Natural killer cell (primary cell): ENCODE measurements around the gene PMM1. TPM values are rescaled to one million over a fixed set of nuclear protein-coding genes. Genes with fewer than 3 reads are reported as not detected.

ENCODE experiments used
- ATAC-seq, 3 donors: fragments of 150-1000 bp in 2 of 3; fragments of 200-7000 bp in 1 of 3; cut with Tn5 transposase; 1 replicate in 1 of 3; 2 replicates in 2 of 3; pipeline ENCODE4 v1.10.0; 2021; ENCODE audit warnings: mild to moderate bottlenecking in 2 of 3, moderate library complexity in 2 of 3
- DNase-seq, 2 donors: peaks; one replicate each; pipeline versions ENCODE4 v3.0.0 to v3.0.0-alpha.2; 2013 to 2021; ENCODE audit warnings: mixed read lengths in 1 of 2
- H3K27ac ChIP-seq: one replicate; pipeline ENCODE4 v1.5.1; 2013; ENCODE audit warnings: mild to moderate bottlenecking, low read length
- H3K27me3 ChIP-seq: one replicate; pipeline ENCODE4 v1.6.1; 2013; ENCODE audit warnings: low read length; ENCODE audit not compliant: control insufficient read depth, insufficient read depth
- H3K36me3 ChIP-seq: one replicate; pipeline ENCODE4 v1.6.1; 2013; ENCODE audit warnings: low read length; ENCODE audit not compliant: control insufficient read depth, insufficient read depth
- H3K4me1 ChIP-seq: one replicate; pipeline ENCODE4 v1.6.1; 2013; ENCODE audit warnings: low read length; ENCODE audit not compliant: control insufficient read depth, insufficient read depth
- H3K4me3 ChIP-seq: one replicate; pipeline ENCODE4 v1.5.1; 2013; ENCODE audit warnings: low read length
- H3K9me3 ChIP-seq: one replicate; pipeline ENCODE4 v1.6.1; 2013; ENCODE audit warnings: low read length; ENCODE audit not compliant: control insufficient read depth, insufficient read depth
- H3K27ac Mint-ChIP-seq, 2 donors: one replicate each; pipeline ENCODE4 v1.8.0; 2022; ENCODE audit warnings: mild to moderate bottlenecking in 2 of 2, mixed read lengths in 2 of 2, moderate library complexity in 1 of 2
- H3K27me3 Mint-ChIP-seq, 2 donors: one replicate each; pipeline ENCODE4 v1.8.0; 2022; ENCODE audit warnings: low read depth in 2 of 2, mixed read lengths in 2 of 2
- H3K36me3 Mint-ChIP-seq: one replicate; pipeline ENCODE4 v1.8.0; 2022; ENCODE audit warnings: mixed read lengths
- H3K4me1 Mint-ChIP-seq, 2 donors: one replicate each; pipeline ENCODE4 v1.8.0; 2022; ENCODE audit warnings: mixed read lengths in 2 of 2
- H3K4me3 Mint-ChIP-seq: one replicate; pipeline ENCODE4 v1.8.0; 2022; ENCODE audit warnings: mild to moderate bottlenecking, moderate library complexity, mixed read lengths
- H3K9me3 Mint-ChIP-seq, 2 donors: one replicate each; pipeline ENCODE4 v1.8.0; 2022; ENCODE audit warnings: mixed read lengths in 2 of 2
- CTCF ChIP-seq: fragments of 200-600 bp; IDR thresholded peaks from one replicate; pipeline ENCODE4 v1.8.0; 2022; ENCODE audit warnings: antibody characterized with exemption
- WGBS: methylation state at CpG from one replicate; pipeline ENCODE4 v1.1.7; 2013; ENCODE audit warnings: missing lambda C conversion rate; ENCODE audit not compliant: insufficient coverage; 5-methylcytosine and 5-hydroxymethylcytosine counted together
- intact Hi-C: fragments of 100-400 bp; cut with micrococcal nuclease; formaldehyde crosslinking; loops from one replicate; pipeline ENCODE4 v1.14.2; 2022
- total RNA-seq, 4 donors: library from RNA; stranded (reverse); fragments of 120-200 nt in 1 of 4; gene quantifications; one replicate each; pipeline versions ENCODE4 v1.2.3 to v1.2.4, GENCODE V29; 2013 to 2022

The PMM1 gene
- total RNA-seq, 3 donors from 2014 or later (not counting 1 experiment from before 2014, with no cell fraction given) = 13.1 to 20.4 (median 16.4) TPM

GRCh38 chr22:41539146-41540005, 50.3 kb downstream of the PMM1 start:
- H3K27me3 ChIP-seq = no peaks in the 10 kb centered on the region
- H3K27ac Mint-ChIP-seq = no peak overlapping the region
- H3K27me3 Mint-ChIP-seq = no peaks in the 10 kb centered on the region
- TF ChIP-seq CTCF = no peak
- no peak for DNase-seq
- no peak overlapping the region for H3K4me3 ChIP-seq
- no peak for ATAC-seq
- WGBS = 90% methylated on average over 13 of the region's 13 CpGs
- peaks cover 6% of the 10 kb centered on the region for H3K36me3 ChIP-seq
- H3K9me3 ChIP-seq = no peaks in the 10 kb centered on the region
- intact Hi-C loops = no loop called here
- H3K27ac ChIP-seq = no peak overlapping the region
- peaks cover 15% of the 10 kb centered on the region for H3K4me1 ChIP-seq
- no peak overlapping the region for H3K4me3 Mint-ChIP-seq
- no peaks in the 10 kb centered on the region for H3K9me3 Mint-ChIP-seq
- no peaks in the 10 kb centered on the region for H3K36me3 Mint-ChIP-seq
- peaks cover 17 to 27% of the 10 kb centered on the region in 2 donors for H3K4me1 Mint-ChIP-seq

GRCh38 chr22:41538583-41538982, 51.1 kb downstream of the PMM1 start:
- Histone ChIP-seq H3K36me3 (peaks cover 6% of the 10 kb centered on the region), H3K9me3 (no peaks in the 10 kb centered on the region), H3K4me3 (no peak overlapping the region), H3K27me3 (no peaks in the 10 kb centered on the region), H3K4me1 (peaks cover 10% of the 10 kb centered on the region), H3K27ac (no peak overlapping the region)
- no peak for DNase-seq
- ATAC-seq = no peak
- no peak overlapping the region for H3K27ac Mint-ChIP-seq
- no peak for TF ChIP-seq CTCF
- H3K4me3 Mint-ChIP-seq = no peak overlapping the region
- WGBS = 97% methylated on average over 8 of the region's 8 CpGs
- intact Hi-C loops = no loop called here
- H3K36me3 Mint-ChIP-seq = no peaks in the 10 kb centered on the region
- H3K4me1 Mint-ChIP-seq = peaks cover 9 to 19% of the 10 kb centered on the region in 2 donors
- H3K27me3 Mint-ChIP-seq = no peaks in the 10 kb centered on the region
- no peaks in the 10 kb centered on the region for H3K9me3 Mint-ChIP-seq

- Histone ChIP-seq H3K4me3 (no peak overlapping the region), H3K9me3 (no peaks in the 10 kb centered on the region), H3K27ac (no peak overlapping the region), H3K4me1 (peaks cover 8% of the 10 kb centered on the region), H3K27me3 (no peaks in the 10 kb centered on the region), H3K36me3 (peaks cover 6% of the 10 kb centered on the region)
- Mint-ChIP-seq H3K9me3 (no peaks in the 10 kb centered on the region), H3K36me3 (no peaks in the 10 kb centered on the region), H3K27ac (no peak overlapping the region), H3K4me3 (no peak overlapping the region), H3K27me3 (no peaks in the 10 kb centered on the region), H3K4me1 (peaks cover 0 to 7% of the 10 kb centered on the region in 2 donors)
- ATAC-seq (no peak), DNase-seq (no peak)
- intact Hi-C loops = no loop called here
- TF ChIP-seq CTCF = no peak
- 91% methylated on average over 3 of the region's 3 CpGs for WGBS
These were observed 52.4 kb downstream of the PMM1 start for GRCh38 chr22:41537203-41537602.

GRCh38 chr22:41535244-41535643, 54.4 kb downstream of the PMM1 start:
- Mint-ChIP-seq H3K36me3 (no peaks in the 10 kb centered on the region), H3K27me3 (no peaks in the 10 kb centered on the region), H3K4me1 (no peaks in the 10 kb centered on the region), H3K4me3 (no peak overlapping the region), H3K27ac (no peak overlapping the region), H3K9me3 (no peaks in the 10 kb centered on the region)
- ATAC-seq = no peak
- intact Hi-C loops = no loop called here
- no peaks in the 10 kb centered on the region for H3K9me3 ChIP-seq
- peaks cover 8% of the 10 kb centered on the region for H3K4me1 ChIP-seq
- H3K36me3 ChIP-seq = peaks cover 17% of the 10 kb centered on the region
- no peak overlapping the region for H3K27ac ChIP-seq
- WGBS = 87% methylated on average over 5 of the region's 5 CpGs
- no peak overlapping the region for H3K4me3 ChIP-seq
- TF ChIP-seq CTCF = no peak
- H3K27me3 ChIP-seq = no peaks in the 10 kb centered on the region
- DNase-seq = no peak
